ENCODE data around the gene ZNF37A. TPM values are rescaled to one million over a fixed set of nuclear protein-coding genes. Genes with fewer than 3 reads are reported as not detected.

The ZNF37A gene
- total RNA-seq: 9.9 and 10.7 TPM in 2 replicates

DNA sequence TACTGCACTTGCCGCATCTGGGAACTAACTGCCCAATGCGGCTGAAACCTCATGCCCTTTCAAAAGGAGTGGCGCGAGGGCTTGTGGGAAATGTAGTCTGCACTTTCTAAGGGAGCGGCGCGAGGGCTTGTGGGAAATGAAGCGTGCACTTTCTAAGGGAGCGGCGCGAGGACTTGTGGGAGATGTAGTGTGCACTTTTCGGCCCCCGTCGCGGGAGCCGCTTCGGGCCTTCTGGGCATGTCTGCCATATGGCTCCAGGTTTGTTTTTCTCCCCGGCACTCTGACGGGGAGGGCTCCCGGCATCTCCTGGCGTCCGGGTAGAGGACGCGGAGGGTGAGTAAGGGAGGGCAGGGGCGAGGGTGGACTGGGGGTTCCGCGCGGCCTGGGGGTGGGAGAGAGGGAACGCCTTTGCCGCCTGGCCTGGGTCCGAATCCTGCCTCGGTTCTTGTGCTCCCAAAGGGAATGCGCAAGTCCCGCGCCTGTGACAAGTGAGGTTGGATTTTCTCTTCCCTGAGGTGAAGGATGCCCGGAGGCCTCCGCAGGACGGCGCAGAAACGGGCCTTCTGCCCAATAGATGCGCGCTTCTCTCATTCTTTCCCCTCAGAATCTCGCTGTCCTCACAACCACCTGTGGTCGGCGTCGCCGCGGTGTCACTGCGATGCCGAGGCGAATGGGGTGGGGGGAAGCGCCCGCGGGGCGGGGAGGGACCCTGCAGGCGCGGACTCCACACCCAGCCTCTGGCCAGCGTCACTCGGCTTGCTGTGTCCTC lies at the start of gene ZNF37A:
Gene ZNF37A (plus strand): TSS at position 180 of the 769 bp plus-strand sequence. CDS start 2,281 bp downstream, outside the sequence.

Other genes with a start within 250 kb of the ZNF37A start
- gene ZNF248, start 236.7 kb upstream of the ZNF37A start, total RNA-seq: 6.7 and 8.7 TPM in 2 replicates
- 15.2 and 16.4 TPM in 2 replicates for gene ZNF25, start 117.7 kb upstream of the ZNF37A start, total RNA-seq
- 9.2 and 13.4 TPM in 2 replicates for gene ZNF33A, start 83.7 kb upstream of the ZNF37A start, total RNA-seq

Data from aortic smooth muscle cell (primary cell).